ENCODE data around the gene ELL2.
A peak's percentile ranks its signal among the peaks of the same experiment; 100 is the strongest.

The ELL2 gene

DNA sequence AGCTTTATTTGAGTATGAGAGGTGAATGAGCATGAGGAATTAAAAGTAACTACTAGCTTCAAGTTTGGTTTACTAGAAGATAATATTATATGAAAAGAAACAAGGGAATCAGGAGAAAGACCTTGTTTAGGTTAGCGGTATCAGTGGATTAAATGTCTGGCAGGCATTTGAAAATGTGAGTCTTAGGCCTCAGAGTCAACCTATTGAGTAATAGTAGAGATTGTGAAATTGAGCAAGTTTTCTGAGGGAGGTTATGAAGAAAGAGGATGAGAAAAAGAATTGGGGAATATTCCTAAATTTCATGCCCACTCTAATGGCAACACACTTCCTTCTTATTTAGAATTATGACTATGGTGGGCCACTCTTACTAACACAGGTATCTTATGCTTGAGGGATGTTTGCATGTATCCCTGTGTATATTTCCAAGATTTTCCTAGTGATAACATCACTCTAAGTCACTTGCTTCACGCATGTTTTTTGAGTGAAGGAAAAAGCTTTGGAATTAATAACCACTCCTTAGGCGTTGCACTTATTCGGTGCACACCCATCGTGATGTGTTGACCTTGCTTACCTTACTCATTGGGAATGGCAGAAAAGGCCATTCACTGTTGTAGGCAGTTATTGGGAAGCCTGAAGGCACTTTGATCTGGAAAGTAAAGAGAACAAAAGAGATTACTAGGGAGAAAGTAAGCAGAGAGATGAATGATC is 8.2 kb upstream of the ELL2 start:
- Histone ChIP-seq H3K9ac (ENCODE audit: low read depth, low read length) (no peak overlapping the region), H3K9me3 (ENCODE audit: control insufficient read depth, insufficient read depth, low read length) (no peaks in the 10 kb centered on the region), H3K36me3 (ENCODE audit: insufficient read depth, low read length) (no peaks in the 10 kb centered on the region), H3K4me1 (ENCODE audit: insufficient read depth, low read length) (no peaks in the 10 kb centered on the region)

- Histone ChIP-seq H3K36me3 (ENCODE audit: insufficient read depth, low read length) (no peaks in the 10 kb centered on the region), H3K9ac (ENCODE audit: low read depth, low read length) (no peak overlapping the region), H3K9me3 (ENCODE audit: control insufficient read depth, insufficient read depth, low read length) (no peaks in the 10 kb centered on the region), H3K4me1 (ENCODE audit: insufficient read depth, low read length) (0 out of 2 replicates have a peak, but pooled peaks cover 1% of the 10 kb centered on the region)
These were observed 7.4 kb upstream of the ELL2 start for GRCh38 chr5:95969055-95969454.

- Histone ChIP-seq H3K9ac (ENCODE audit: low read depth, low read length) (no peak overlapping the region), H3K36me3 (ENCODE audit: insufficient read depth, low read length) (no peaks in the 10 kb centered on the region), H3K9me3 (ENCODE audit: control insufficient read depth, insufficient read depth, low read length) (no peaks in the 10 kb centered on the region), H3K4me1 (ENCODE audit: insufficient read depth, low read length) (peaks cover 10% of the 10 kb centered on the region)
These were observed 5.6 kb upstream of the ELL2 start for GRCh38 chr5:95967236-95967635.

GRCh38 chr5:95966005-95966404 is 4.4 kb upstream of the ELL2 start:
- Histone ChIP-seq H3K36me3 (ENCODE audit: insufficient read depth, low read length) (no peaks in the 10 kb centered on the region), H3K9ac (ENCODE audit: low read depth, low read length) (no peak overlapping the region), H3K9me3 (ENCODE audit: control insufficient read depth, insufficient read depth, low read length) (no peaks in the 10 kb centered on the region), H3K4me1 (ENCODE audit: insufficient read depth, low read length) (peaks cover 10% of the 10 kb centered on the region)

DNA sequence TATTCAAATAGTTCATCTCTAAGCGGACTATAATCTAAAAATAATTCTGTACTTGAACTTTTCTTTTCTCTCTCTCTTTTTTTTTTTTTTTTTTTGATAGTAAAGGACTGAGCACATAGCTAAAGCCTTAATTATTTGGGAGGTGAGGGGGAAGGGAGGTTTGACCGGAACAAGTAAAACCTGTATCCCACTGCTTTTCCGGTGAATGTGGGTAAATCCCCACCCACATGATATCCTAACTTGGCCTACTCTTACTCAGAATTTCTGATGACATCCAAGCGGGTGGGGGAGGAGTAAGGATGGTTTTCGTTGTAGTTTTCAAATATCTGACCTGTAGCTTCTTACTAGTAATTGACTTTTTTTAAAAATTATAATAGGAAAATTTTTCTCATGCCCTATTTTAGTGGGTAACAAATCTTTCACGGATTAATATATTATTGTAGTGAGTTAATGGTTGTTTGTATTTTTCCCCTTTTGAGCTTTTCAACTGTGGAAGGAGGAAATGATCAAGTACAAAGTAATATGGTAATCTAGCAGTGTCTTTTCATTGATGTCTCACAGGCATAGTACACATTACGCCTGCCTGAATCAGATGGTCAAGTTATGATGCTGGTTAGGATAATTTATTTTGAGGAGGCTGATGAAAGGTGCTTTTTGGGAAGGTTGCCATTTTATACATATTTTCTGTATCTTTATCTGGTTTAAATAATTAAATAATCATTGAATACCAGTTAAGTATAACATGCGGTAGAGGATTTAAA is 2.2 kb upstream of the ELL2 start:
- H3K36me3 ChIP-seq (ENCODE audit: insufficient read depth, low read length) = no peaks in the 10 kb centered on the region
- H3K9me3 ChIP-seq (ENCODE audit: control insufficient read depth, insufficient read depth, low read length) = no peaks in the 10 kb centered on the region
- no peak overlapping the region for H3K9ac ChIP-seq (ENCODE audit: low read depth, low read length)
- H3K4me1 ChIP-seq (ENCODE audit: insufficient read depth, low read length) = peaks cover 19% of the 10 kb centered on the region

DNA sequence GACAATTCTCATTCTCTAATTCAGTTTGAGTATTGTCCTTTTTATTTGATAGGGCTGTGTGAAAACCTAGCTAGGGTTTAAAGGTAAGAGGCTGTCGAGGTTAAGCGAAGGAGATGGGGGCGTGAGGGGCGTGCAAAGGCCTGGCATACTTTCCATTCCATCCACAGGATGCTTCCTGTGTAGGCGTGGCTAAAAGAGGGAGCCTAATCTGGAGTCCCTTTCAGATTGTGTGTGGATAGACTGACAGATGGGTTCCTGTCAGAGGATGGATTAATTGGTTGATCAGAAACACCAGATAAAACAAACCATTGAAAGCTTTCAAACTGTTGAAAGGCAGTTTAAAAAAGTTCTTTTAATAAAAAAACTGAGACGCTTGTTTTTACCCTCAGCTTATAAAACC is 1.1 kb upstream of the ELL2 start:
- H3K4me1 ChIP-seq (ENCODE audit: insufficient read depth, low read length) = peaks cover 26% of the 10 kb centered on the region
- H3K9ac ChIP-seq (ENCODE audit: low read depth, low read length) = peak overlapping the region; percentile 90; the same call in 1 of the 2 replicates

DNA sequence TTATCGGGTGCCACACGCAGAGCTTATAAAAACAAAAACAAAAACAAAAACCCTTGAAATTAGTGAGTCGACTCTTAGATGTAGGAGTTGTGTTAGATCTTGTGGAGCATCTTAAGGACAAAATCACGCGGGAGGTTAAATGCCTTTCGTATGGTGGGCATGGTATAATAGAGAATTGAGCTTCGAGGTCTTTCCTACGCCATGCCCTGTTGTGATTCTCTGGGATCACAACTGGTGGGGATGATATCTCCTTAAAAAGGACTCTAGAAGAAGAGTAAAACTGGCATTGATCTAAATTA is 773 bp upstream of the ELL2 start:
- H3K36me3 ChIP-seq (ENCODE audit: insufficient read depth, low read length) = no peaks in the 10 kb centered on the region
- H3K4me1 ChIP-seq (ENCODE audit: insufficient read depth, low read length) = peaks cover 26% of the 10 kb centered on the region
- peak overlapping the region; percentile 90; the same call in 1 of the 2 replicates for H3K9ac ChIP-seq (ENCODE audit: low read depth, low read length)
- no peaks in the 10 kb centered on the region for H3K9me3 ChIP-seq (ENCODE audit: control insufficient read depth, insufficient read depth, low read length)

More for the DNA sequence above, 1.1 kb upstream of the ELL2 start:
- Histone ChIP-seq H3K9me3 (ENCODE audit: control insufficient read depth, insufficient read depth, low read length) (no peaks in the 10 kb centered on the region), H3K36me3 (ENCODE audit: insufficient read depth, low read length) (no peaks in the 10 kb centered on the region)

GRCh38 chr5:95960667-95961616 is 709 bp downstream of the ELL2 start:
- Histone ChIP-seq H3K4me1 (ENCODE audit: insufficient read depth, low read length) (peaks cover 26% of the 10 kb centered on the region), H3K36me3 (ENCODE audit: insufficient read depth, low read length) (no peaks in the 10 kb centered on the region), H3K9ac (ENCODE audit: low read depth, low read length) (peak overlapping the region; percentile 90), H3K9me3 (ENCODE audit: control insufficient read depth, insufficient read depth, low read length) (no peaks in the 10 kb centered on the region)

GRCh38 chr5:95959888-95960666 is 1.6 kb downstream of the ELL2 start:
- no peaks in the 10 kb centered on the region for H3K9me3 ChIP-seq (ENCODE audit: control insufficient read depth, insufficient read depth, low read length)
- peaks cover 26% of the 10 kb centered on the region for H3K4me1 ChIP-seq (ENCODE audit: insufficient read depth, low read length)
- H3K9ac ChIP-seq (ENCODE audit: low read depth, low read length) = peak overlapping the region; percentile 90
- H3K36me3 ChIP-seq (ENCODE audit: insufficient read depth, low read length) = no peaks in the 10 kb centered on the region

- no peaks in the 10 kb centered on the region for H3K9me3 ChIP-seq (ENCODE audit: control insufficient read depth, insufficient read depth, low read length)
- H3K36me3 ChIP-seq (ENCODE audit: insufficient read depth, low read length) = no peaks in the 10 kb centered on the region
- H3K4me1 ChIP-seq (ENCODE audit: insufficient read depth, low read length) = peaks cover 26% of the 10 kb centered on the region
- no peak overlapping the region; the same call in 1 of the 2 replicates for H3K9ac ChIP-seq (ENCODE audit: low read depth, low read length)
These were observed 2.4 kb downstream of the ELL2 start for GRCh38 chr5:95959051-95959887.

GRCh38 chr5:95958310-95959014 is 3.2 kb downstream of the ELL2 start:
- H3K9me3 ChIP-seq (ENCODE audit: control insufficient read depth, insufficient read depth, low read length) = no peaks in the 10 kb centered on the region
- peaks cover 22% of the 10 kb centered on the region for H3K4me1 ChIP-seq (ENCODE audit: insufficient read depth, low read length)
- H3K36me3 ChIP-seq (ENCODE audit: insufficient read depth, low read length) = no peaks in the 10 kb centered on the region
- no peak overlapping the region for H3K9ac ChIP-seq (ENCODE audit: low read depth, low read length)

DNA sequence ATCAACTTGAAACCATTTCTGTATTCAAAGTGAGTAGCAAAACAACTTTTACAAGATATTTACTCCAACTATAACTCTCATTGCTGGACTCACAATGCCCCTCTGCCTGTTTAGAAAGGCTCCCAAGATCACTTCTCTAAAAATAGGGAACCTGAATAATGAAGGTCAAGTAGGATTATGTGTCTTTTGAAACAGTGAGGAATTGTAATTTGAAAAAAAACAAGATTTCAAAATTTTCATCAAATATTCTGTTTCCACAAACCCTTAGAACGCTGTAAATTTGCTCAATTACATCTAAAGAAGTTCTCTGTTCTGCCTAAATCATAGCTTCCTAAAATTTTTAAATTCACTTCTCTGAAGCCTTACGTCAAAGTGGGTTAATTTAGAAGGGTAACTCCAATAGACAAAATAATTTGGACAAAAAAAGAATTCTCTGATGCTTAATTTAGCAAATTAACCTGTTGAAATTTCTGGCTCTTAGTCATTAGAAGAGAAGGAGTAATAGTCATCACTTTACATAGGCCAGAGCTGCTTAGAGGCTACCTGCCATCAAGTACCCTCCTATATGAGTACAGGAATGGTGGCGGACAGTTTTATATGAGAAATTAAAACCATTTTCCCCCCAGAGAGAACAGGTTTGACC is 4.0 kb downstream of the ELL2 start:
- Histone ChIP-seq H3K9me3 (ENCODE audit: control insufficient read depth, insufficient read depth, low read length) (no peaks in the 10 kb centered on the region), H3K36me3 (ENCODE audit: insufficient read depth, low read length) (no peaks in the 10 kb centered on the region), H3K4me1 (ENCODE audit: insufficient read depth, low read length) (peaks cover 16% of the 10 kb centered on the region), H3K9ac (ENCODE audit: low read depth, low read length) (no peak overlapping the region)

All from ES-I3 (cell line).